ENCODE results near the gene TXN2. TPM values are rescaled to one million over a fixed set of nuclear protein-coding genes. Genes with fewer than 3 reads are reported as not detected.
A peak's percentile ranks its signal among the peaks of the same experiment; 100 is the strongest.
"Not testable (repeated sequence)": the region's sequence is repeated elsewhere in the genome, so short reads cannot be mapped to it uniquely, and the experiment has no call there.

TXN2 gene
- total RNA-seq, 1 donor from 2014 or later, result 30.3 TPM

DNA sequence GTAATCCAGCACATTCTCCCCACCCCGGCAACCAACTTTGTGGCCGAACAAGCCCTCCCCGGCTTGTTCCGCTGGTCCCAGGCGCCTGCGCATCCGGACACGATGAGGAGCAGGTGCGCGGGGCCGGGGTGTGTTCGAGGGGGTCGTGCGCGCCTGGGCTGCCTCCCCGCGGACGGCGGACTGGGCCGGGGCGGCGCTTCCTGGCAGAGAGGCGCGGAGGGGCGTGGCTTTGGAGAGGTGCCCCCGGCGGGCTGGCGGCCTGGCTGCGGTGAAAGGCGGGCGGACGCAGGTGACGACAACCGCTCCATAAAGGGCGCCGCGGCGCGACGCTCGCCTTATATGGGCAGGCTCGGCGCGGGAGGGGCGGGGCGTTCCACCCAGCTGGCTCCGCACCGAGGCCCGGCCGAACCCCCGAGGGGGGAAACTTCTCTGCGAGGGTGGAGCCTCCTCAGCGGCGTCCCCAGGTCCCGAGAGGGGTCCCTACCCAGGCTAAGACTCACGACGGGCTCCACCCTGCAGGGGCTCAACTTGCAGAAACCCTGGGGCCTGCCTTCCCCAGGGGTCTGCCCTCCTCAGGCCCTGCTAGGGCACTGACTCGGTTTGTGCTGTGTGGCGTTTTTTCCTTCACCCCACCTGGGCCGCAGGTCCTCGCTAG, 26.4 kb downstream of the TXN2 start:
- DNase-seq, result peak; percentile 97

DNA sequence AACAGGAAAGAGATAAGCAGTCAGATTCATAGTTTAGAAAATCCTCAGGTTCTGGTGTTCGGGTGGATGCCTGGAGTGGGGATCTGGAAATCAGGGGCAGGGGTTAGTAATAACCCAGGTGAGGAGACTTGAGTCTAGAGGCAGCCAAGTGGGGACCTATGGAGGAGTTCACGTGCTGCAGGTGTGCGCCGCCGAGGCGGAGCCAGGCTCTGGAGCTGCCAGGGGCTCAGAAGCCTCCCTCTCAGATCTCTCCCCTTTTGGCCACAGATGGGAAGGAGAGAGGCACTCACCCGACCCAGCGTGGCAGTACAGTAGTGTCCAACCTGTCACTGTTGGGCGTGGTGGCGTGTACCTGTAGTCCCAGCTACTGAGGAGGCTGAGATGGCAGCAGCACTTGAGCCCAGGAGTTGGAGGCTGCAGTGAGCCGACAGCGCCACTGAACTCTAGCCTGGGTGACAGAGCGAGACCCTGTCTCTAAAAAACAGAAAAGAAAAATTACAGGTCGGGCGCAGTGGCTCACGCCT, 27.5 kb downstream of the TXN2 start:
- no peak for DNase-seq

GRCh38 chr22:36452978-36453607, 28.3 kb downstream of the TXN2 start:
- DNase-seq, result not testable (repeated sequence)

DNA sequence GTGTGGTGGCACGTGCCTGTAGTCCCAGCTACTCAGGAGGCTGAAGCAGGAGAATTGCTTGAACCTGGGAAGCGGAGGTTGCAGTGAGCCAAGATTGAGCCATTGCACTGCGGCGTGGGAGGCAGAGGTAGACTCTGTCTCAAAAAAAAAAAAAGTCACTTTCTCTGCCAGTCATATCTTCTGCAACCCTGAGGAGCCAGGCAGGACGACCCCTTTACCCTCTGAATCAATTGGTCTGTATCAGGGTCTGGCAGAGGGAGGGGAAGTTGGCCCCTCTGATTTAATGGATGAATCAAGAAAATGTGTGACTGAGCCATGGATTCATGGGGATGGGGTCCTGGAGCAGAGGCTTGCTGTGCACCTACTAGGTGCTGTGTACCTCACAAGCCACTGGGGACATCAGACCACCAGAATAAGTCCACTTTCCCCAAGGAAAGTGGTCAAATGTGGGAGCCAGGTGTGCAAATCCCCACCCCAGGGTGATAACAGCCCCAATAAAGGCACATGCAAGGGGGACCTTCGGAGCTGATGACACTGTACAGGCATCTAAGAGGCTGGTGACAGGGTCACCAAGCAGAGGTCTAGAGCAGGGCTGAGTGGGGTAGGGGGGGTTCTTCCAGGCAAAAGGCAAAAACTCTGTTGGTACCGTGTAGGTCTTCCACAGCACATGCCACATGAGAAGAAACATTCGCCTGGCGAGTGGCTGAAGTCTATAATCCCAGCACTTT, 29.0 kb downstream of the TXN2 start:
- DNase-seq, result no peak

GRCh38 chr22:36450923-36451322, 30.5 kb downstream of the TXN2 start:
- not testable (repeated sequence) for DNase-seq

- DNase-seq, result peak; percentile 38
Observed at GRCh38 chr22:36449596-36450175, 31.8 kb downstream of the TXN2 start.

DNA sequence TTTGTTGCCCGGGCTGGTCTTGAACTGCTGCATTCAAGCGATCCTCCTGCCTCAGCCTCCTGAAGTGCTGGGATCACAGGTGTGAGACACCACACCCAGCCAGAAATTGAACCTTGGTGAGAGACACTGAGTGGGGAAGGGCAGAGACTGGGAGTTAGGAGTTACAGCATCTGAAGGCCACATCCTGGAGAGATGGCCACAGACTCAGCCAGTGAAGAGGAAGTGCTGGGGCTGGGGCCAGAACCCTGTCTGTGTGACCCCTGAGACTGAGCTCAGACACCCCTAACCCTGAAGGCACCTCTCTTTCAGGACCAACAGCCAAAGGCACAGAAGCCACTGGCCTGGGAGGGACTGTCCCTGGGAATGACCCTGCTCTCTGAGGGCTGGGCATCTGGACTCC, 33.8 kb downstream of the TXN2 start:
- DNase-seq, result no peak

GRCh38 chr22:36445158-36445668, 36.2 kb downstream of the TXN2 start:
- DNase-seq, result peak; percentile 61

DNA sequence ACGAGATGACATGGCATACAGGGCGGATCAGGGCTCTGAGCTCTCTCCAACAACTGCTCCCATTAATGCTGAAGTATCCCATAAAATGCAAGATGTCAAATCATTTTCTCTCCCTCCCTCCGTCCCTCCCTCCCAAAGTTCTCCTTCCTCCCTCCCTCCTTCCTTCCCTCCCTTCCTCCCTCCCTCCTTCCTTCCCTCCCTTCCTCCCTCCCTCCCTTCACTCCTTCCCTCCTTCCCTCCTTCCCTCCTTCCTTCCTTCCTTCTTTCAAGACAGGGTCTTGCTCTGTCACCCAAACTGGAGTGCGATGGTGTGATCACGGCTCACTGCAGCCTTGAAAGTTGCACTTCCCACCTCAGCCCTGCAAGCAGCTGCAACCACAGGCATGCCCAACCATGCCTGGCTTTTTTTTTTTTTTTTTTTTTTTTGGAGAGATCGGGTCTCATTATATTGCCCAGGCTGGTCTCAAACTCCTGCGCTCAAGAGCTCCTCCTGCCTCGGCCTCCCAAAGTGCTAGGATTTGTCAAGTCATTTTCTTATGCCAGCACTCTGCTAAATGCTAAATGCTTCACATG, 38.2 kb downstream of the TXN2 start:
- DNase-seq, result no peak

DNA sequence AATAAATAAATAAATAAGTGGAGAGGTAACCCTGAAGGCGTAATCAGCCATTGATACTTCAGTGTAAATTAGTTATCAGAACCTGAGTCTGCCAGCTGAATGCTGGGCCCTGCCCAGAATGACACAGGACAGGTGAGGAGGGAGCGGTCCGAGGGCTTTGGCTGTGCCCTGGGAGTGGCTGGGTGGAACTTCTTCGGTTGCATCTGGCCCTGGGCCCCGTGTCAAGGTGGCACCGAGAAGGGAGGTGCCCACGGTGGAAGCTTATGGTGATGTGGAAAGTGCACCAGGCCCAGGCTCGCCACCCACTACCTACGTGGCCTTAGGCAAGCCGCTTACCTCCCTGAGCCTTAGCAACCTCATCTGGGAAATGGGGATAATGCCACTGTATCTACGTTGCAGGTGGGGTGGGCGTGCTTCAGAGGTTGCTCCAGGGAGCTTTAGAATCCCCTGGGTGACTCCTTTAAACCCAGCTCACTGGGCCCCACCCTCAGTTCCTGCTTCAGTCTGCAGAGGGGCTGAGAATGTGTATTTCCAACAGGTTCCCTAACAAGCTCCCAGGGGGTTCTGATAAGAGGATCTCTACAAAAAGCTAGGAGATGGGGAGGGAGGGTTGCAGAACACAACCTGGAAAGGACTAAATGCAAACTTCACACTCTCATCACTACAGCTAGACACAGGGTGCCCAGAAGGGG, 38.8 kb downstream of the TXN2 start:
- DNase-seq, result no peak

DNA sequence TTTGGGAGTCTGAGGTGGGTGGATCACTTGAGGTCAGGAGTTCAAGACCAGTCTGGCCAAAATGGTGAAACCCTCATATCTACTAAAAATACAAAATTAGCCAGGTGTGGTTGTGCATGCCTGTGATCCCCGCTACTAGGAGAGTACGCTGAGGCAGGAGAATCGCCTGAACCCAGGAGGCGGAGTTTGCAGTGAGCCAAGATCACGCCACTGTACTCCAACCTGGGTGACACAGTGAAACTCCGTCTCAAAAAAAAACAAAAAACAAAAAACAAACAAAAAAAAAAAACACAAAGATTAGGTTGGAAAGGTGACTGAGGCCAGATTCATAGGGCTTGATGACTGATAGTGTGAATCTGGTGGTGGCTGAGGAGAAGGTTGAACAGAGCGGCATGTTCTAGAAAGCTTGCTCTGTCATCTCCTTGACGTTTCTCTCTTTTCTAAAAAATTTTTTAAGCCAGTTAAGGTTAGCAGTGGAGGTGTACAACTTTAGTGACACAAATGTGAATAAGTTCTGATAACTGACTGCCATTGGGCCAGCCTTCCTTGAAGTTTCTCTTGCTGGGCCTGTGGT, 40.9 kb downstream of the TXN2 start:
- no peak for DNase-seq

DNA sequence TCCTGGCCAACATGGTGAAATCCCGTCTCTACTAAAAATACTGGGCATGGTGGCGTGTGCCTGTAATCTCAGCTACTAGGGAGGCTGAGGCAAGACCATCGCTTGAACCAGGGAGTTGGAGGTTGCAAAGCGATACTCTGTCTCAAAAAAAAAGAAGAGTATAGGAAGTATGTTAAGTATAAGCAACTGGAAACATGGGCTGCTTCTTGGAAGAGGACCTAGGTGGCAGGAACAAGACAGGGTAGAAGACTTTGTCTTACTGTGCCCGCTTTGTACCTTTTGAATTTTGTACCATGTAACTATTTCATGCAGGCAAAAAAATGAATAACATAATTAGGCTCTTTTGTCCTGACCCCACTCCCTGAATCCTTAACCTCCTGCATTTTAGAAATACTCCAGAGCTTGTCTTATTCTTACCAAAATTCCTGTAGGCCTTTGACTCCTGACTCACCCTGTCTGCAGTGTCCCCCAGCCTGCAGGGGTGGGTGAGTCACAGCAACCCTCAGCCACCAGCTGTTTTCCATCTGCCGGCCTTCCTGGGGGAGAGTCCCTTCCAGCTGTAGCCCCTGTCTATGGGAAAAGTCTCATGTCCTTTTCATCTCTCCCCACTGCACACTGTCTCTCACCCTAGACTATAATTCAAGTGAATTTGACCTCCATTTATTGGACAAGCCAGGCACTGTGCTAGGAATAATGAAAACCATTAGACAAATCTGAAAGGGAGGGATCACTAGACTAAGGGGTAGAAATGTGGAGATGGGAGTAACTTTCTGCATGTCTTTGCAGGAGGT, 41.8 kb downstream of the TXN2 start:
- peak; percentile 77 for DNase-seq

DNA sequence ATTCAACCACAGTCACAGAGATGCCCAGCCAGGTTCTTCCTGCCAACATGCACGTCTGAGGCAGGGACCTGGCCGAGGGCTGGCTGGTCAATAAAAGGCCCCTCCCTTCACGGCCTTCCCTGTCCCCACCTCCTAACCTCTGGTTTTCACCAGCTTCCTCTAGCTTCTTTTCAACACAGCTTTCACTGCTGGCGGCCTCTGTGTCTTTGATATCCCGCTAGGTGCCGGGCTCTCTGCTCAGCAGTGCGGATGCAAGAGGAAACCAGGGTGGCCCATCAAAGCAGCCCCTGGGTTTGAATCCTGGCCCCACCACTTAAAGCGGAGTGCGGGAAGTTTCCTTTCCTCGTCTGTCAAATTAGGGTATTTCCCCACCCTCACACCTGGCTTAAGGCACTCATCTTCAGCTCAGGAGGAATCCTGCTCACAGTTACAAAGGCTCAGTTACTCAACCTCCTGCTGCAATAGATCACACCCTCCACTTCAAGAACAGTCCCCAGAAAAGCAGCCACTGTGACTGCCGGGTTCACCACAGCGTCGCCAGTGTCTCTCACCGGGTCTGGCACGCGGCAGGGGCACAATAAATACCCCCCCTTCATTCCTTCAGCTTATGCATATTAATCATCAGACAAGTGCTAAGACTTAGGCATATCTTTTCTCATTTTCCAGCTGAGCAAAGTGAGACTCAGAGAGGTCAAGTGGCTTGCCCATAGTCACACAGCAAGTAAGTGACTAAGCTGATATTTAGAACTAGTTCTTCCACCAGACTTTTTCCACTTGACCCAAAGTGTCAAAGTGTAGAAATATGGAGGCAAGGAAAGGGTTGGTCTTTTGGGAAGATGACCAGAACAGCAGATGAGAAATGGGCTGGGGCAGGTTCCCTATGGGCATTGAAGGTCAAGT, 45.7 kb downstream of the TXN2 start:
- DNase-seq, result no peak

- DNase-seq, result no peak
Observed at GRCh38 chr22:36433318-36434231, 47.9 kb downstream of the TXN2 start.

DNA sequence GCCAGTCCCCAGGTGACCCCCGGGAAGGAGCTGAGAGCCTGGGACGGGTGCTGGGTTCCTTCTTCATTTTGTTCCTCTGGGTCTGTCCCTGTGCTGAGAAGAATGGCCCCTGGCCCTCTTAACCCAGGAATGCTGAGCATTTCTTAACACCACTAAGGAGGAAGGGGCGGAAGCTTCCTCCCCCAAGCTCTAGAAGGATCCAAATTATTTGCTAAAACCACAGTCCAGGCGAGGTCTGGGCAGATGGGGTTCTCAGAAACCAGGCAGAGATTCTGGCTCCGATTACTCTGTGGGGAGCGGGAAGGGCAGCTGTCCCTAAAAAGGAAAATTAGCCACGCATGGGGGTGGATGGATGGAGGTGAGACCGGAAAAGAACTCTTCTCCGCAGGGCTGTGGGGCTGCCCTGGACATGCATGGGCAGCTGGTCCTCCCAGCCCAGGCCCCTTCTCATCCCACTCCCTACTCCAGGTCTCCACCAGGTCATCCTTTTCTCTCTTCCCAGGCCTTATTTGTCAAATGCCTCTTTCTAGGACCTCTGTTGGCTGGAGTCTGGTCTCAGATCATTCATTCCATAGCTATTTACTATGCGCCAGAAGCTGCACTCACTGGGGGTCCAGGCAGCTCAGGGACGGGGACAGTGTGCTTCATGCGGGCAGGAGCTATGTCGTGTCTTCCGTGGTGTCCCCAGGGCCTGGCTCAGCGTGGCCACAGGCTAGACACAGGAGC, 48.7 kb downstream of the TXN2 start:
- no peak for DNase-seq

GRCh38 chr22:36431977-36432376, 49.5 kb downstream of the TXN2 start:
- no peak for DNase-seq

- peak; percentile 79 for DNase-seq
Observed at GRCh38 chr22:36430863-36431262, 50.6 kb downstream of the TXN2 start.

DNA sequence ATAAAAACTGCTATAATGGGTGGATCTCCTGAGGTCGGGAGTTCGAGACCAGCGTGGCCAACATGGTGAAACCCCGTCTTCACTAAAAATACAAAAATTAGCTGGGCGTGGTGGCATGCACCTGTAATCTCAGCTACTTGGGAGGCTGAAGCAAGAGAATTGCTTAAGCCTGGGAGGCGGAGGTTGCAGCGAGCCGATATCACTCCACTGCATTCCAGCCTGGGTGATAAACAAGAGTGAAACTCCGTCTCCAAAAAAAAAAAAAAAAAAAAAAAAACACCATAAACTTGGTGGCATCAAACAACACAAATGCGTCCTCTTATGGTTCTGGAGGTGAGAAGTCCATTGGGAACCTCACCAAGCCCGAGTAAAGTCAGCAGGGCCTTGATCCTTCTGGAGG, 53.5 kb downstream of the TXN2 start:
- DNase-seq, result not testable (repeated sequence)

All from dermis blood vessel endothelial cell (primary cell).